Mucosa of gallbladder (tissue), 1 donor: ENCODE data around the gene HNF1A. TPM values are rescaled to one million over a fixed set of nuclear protein-coding genes. Genes with fewer than 3 reads are reported as not detected.
"Not testable (repeated sequence)": the region's sequence is repeated elsewhere in the genome, so short reads cannot be mapped to it uniquely, and the experiment has no call there.

Source experiments
- DNase-seq: peaks from one replicate; pipeline ENCODE4 v3.0.0-alpha.2; 2020; ENCODE audit warnings: low spot score
- total RNA-seq: library from RNA; stranded (reverse); gene quantifications from one replicate; pipeline ENCODE4 v1.2.1, GENCODE V29; 2021
- donor health status: DM: no; HTN: no; CAD: no.

The HNF1A gene, protein sequence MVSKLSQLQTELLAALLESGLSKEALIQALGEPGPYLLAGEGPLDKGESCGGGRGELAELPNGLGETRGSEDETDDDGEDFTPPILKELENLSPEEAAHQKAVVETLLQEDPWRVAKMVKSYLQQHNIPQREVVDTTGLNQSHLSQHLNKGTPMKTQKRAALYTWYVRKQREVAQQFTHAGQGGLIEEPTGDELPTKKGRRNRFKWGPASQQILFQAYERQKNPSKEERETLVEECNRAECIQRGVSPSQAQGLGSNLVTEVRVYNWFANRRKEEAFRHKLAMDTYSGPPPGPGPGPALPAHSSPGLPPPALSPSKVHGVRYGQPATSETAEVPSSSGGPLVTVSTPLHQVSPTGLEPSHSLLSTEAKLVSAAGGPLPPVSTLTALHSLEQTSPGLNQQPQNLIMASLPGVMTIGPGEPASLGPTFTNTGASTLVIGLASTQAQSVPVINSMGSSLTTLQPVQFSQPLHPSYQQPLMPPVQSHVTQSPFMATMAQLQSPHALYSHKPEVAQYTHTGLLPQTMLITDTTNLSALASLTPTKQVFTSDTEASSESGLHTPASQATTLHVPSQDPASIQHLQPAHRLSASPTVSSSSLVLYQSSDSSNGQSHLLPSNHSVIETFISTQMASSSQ
- 12.0 TPM for total RNA-seq

DNA sequence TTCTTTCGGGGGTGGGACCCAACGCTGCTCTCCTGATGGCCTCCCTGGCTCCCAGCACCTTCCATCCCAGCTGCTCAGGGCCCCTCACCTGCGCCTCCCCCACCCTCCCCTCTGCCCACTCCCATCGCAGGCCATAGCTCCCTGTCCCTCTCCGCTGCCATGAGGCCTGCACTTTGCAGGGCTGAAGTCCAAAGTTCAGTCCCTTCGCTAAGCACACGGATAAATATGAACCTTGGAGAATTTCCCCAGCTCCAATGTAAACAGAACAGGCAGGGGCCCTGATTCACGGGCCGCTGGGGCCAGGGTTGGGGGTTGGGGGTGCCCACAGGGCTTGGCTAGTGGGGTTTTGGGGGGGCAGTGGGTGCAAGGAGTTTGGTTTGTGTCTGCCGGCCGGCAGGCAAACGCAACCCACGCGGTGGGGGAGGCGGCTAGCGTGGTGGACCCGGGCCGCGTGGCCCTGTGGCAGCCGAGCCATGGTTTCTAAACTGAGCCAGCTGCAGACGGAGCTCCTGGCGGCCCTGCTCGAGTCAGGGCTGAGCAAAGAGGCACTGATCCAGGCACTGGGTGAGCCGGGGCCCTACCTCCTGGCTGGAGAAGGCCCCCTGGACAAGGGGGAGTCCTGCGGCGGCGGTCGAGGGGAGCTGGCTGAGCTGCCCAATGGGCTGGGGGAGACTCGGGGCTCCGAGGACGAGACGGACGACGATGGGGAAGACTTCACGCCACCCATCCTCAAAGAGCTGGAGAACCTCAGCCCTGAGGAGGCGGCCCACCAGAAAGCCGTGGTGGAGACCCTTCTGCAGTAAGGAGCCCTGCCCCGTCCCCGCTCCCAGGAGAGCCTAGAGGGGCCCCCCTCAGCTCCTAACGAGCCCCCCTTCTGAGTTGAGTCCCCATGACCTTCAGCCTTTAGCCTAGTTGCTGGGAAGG is at the start of gene HNF1A:
TSS of gene HNF1A (plus strand) at position 248 of the 924 bp plus-strand sequence. CDS start at position 474, 226 bp downstream.
- peak; percentile 56 for DNase-seq

DNA sequence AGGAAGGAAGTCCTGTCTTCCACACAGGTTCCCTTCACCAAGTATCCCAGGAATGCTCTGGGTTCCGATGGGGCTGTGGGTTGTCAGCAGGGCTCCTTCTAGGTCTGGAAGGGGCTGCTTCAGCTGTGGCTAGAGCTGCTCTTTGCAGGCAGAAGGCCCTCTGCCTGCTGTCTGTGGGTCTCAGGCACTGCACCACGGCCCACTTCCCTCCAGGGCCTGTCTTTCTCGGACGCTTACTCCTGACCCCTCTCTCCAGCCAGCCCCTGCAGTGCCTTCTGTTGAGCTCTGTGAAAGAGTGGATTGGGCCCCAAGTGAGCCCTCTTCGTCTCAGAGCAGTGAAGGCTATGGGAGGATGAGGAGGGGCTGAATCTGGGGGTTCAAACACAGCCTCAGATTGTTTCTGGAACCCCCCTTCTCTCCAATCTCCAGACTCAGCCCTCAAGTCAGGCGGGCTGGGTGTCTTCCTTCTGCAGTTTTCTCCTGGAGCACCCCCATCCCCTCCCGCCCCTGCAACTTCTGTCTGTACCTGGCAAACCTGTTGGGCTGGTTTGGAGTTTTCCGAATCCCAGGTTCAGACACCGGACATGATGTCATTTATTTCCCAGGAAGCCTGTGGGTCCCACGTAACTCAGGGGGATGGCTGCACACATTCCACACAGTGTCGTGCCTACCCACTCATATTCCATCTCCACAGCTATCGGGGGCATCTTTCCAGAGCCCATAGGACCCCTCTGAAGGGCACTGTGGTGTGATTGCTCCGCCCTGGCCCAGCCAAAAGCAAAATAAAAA is 49.3 kb upstream of the HNF1A start:
- DNase-seq: peak; percentile 25

DNA sequence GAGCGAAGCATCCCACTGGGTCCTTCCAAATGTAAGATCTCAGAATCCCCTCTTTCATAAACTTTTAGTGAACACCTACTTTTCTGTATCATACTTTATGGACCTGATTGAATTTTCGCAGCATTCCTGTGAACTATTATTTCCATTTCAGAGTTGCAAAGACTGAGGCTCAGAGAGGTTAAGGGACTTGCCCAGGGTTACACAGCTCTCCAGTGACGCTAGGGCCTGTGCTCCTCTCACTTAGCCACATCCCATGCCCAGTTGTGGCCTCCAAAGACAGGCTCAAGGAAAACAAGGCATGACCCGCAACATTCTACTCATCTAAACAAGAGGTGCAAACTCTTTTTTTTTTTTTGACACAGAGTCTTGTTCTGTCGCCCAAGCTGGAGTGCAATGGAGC is 48.3 kb upstream of the HNF1A start:
- DNase-seq: no peak

DNA sequence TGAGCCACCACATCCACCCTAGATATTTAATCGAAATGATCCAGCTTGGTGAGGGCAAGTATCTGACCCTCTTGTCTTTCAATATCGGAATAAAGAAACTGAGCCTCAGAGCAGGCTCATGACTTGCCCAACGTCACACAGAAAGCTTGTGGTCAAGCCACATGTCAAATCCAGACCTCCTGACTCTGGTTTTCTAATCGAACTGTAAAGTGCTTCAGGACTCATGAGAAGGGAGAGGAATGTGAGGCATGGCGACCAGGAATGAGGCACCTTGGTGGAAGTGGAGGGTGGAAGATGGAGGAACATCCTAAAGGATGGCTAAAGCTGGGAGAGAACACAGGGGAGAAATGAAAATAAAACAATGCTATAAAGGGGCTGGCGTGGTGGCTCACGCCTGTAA is 46.3 kb upstream of the HNF1A start:
- no peak for DNase-seq

DNA sequence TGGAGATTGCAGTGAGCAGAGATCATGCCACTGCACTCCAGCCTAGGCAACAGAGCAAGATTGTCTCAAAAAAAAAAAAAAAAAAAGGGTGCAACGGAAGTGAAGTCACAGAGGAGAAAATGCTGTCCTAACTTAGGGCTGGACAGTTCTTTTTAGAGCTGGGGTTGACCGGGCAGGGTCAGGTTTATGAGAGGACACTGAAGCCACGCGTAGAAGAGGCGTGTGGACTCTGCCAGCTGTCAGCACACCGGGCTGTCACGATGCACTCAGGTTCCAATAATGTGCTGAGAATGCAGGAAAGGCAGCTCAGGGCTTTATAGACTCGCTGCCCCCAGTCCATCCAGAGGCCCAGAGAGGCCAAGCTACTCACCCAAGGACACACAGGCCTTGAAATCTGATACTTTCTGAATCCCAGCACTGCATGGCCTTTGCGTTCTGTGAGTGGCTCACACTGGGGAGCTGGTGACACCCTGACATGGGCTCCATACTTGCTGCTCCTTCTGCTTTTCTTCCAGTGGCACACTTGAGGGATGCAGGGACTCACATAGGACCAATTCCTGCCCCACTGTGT is 45.3 kb upstream of the HNF1A start:
- no peak for DNase-seq

DNA sequence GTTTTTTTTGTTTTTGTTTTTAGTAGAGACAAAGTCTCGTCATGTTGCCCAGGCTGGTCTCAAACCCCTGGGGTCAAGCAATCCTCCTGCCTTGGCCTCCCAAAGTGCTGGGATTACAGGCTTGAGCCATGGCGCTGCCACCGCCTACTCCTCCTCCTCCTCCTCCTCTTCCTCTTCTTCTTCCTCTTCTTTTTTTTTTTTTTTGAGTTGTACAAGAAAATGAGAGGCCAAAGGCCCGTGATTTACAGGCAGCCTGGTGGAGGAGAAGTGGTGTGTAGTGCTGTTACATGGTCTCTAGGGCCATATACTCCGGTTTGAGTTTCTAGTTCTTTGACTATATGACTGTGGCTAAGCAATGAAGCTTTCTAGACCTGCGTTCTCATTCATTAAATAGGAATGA is 44.6 kb upstream of the HNF1A start:
- no peak for DNase-seq

DNA sequence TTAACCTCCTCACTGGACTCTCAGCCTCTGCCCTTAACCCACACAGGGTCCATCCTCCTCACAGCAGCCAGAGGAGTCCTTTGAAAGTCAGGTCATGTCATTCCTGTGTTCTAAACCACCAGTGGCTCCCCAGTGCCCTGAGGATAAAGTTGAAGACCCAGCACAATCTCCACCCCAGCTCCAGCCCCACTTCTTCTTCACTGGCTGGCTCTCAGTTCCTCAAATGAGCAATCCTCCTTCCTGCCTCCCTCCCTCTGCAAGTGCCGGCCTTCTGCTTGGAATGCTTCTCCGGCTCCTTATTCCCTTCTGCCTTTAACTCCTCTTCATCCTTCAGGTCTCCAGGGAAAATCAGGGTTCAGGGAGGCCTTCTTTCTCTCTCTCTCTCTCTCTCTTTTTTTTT is 42.1 kb upstream of the HNF1A start:
- no peak for DNase-seq

DNA sequence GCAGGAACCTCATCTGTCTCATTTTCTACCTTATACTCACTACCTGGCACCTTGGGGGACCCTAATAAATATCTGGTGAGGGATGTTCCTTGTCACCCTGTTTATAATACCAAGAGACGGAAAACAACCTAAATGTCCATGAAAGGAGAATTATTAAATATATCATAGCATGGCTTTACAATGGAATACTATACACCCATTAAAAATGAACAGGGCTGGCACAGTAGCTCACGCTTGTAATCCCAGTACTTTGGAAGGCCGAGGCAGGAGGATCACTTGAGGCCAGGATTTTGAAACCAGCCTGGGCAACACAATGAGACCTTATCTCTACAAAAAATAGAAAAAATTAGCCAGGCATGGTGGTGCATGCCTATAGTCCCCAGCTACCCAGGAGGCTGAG is 39.8 kb upstream of the HNF1A start:
- no peak for DNase-seq

DNA sequence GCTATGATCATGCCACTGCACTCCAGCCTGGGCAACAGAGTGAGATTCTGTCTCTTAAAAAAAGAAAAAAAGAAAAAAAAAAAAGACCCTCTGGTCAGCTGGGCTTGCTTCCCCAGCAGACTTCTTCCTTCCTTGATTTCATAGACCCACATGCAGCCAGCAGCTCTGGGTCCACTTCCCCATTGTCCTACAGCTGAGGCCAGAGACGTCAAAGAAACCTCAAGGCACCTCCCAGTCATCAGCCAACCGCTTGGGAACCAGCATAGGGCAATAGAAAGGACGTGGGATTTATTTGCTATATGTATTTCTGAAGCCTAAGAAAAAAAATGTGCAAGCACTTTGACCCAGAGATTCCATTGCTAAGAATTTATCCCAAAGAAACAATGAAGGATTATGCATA is 38.8 kb upstream of the HNF1A start:
- peak; percentile 22 for DNase-seq

DNA sequence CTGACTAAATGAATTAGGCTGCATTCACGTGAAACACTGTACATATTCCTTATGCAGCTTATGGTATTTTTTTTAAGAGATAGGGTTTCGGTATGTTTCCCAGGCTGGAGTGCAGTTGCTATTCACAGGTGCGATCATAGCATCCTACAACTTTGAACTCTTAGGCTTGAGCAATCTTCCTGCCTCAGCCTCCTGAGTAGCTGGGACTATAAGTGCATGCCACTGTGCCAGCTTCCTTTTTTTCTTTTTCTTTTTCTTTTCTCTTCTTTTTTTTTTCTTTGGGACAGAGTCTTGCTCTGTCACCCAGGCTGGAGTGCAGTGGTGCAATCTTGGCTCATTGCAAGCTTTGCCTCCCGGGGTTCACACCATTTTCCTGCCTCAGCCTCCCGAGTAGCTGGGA is 38.3 kb upstream of the HNF1A start:
- DNase-seq: no peak

DNA sequence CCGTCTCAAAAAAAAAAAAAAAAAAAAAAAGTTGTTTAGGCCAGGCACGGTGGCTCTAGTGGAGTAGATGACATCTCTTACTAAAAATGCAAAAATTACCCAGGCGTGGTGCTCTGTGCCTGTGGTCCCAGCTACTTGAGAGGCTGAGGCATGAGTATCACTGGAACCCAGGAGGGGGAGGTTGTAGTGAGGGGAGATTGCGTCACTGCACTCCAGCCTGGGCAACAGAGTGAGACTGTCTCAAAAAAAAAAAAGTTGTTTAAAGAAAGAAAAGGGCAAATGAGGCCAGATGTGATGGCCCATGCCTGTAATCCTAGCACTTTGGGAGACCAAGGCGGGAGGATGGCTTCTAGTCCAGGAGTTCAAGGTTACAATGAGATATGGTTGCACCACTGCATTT is 37.5 kb upstream of the HNF1A start:
- DNase-seq: no peak

DNA sequence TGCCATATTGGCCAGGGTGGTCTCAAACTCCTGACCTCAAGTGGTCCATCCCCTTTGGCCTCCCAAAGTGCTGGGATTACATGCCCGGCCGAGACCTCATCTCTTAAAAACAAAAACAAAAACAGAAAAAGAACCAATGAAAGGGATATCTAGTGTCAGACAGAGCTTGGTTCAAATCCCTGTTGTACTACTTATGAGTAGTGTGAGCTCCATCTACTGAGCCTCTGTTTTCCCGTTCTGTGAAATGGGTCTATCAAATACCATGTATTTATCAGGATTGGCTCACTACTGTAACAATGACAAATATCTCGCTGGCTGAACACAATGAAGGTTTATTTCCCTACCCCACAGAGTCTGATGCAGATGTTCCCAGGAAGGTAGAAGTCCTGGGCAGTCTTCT is 36.9 kb upstream of the HNF1A start:
- DNase-seq: no peak

DNA sequence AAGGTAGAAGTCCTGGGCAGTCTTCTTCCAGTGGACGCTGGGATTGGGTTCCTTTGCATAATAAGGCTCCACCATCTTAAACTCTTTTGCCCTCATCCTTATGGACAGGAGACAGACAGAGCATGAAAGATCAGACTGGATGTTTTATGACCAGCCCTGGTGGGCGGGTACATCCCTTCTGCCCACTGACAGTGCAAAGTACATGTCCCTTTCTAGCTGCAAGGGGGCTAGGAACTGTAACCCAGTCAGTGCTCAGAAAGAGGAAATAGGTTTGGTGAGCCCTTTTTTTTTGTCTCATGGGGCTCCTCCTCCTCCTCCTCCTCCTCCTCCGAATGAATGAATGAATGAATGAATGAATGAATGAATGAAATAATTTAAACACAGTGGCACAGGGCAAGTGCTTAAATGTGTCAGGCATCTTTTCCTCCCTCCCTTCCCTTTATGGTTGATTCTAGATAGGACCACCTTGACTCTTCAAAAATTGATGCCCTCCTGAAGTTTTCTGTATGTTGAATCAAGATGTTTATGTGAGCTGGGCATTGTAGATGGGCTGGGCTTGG is 36.4 kb upstream of the HNF1A start:
- DNase-seq: no peak

DNA sequence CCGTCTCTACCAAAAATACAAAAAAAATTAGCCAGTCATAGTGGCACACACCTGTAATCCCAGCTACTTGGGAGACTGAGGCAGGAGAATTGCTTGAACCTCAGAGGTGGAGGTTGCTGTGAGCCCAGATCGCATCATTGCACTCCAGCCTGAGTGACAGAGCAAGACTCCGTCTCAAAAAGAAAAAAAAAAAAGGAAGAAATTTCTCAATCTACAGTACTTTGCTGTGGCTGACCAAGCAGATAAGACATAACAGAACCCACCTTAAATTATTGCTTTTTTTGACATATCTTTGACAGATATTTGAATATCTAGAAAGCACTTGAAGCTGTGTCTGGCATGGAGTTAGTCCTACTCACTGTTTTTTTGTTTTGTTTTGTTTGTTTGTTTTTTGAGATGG is 34.9 kb upstream of the HNF1A start:
- DNase-seq: no peak

DNA sequence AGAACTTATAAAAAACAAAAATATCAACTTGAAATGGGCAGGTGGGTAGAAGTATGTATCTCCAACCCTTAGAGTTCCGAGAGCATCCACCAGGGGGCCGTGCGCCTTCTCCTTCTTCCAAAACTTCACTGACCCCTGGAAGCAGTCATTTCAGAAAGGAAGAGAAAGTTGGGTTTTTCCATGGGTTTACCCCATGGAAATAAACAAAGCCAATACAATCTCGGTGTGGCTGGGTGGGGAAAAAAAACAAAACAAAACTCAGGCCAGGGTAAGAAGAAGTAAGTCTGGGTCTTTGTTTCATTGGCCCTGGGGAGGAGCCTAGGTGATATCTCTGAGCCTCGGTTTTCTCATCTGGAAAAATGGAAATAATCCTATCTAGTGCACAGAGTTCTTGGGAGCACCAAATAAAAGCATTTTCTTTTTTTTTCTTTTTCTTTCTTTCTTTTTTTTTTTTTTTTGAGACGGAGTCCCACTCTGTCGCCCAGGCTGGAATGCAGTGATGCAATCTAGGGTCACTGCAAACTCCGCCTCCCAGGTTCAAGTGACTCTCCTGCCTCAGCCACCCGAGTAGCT is 33.6 kb upstream of the HNF1A start:
- peak; percentile 41 for DNase-seq

DNA sequence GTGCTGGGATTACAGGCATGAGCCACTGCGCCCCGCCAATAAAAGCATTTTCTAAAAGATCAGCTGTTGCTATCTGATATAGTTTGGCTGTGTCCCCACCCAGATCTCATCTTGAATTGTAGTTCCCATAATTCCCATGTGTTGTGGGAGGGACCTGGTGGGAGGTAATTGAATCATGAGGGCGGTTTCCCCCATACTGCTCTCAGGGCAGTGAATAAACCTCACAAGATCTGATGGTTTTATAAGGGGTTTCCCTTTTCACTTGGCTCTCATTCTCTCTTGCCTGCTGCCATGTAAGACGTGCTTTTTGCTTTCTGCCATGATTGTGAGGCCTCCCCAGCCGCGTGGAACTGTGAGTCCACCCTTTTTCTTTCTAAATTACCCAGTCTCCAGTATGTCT is 32.8 kb upstream of the HNF1A start:
- not testable (repeated sequence) for DNase-seq

DNA sequence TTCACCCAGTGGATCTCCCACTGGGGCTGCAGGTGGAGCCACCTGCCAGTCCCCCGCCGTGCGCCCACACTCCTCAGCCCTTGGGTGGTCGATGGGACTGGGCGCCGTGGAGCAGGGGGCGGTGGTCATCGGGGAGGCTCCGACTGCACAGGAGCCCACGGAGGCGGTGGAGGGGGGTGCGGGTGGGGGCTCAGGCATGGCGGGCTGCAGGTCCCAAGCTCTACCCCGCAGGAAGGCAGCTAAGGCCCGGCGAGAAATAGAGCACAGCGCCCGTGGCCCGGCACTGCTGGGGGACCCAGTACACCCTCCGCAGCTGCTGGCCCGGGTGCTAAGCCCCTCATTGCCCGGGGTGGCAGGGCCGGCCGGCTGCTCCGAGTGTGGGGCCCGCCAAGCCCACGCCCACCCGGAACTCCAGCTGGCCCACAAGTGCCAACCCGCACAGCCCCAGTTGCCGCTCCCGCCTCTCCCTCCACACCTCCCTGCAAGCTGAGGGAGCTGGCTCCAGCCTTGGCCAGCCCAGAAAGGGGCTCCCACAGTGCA is 28.0 kb upstream of the HNF1A start:
- not testable (repeated sequence) for DNase-seq

DNA sequence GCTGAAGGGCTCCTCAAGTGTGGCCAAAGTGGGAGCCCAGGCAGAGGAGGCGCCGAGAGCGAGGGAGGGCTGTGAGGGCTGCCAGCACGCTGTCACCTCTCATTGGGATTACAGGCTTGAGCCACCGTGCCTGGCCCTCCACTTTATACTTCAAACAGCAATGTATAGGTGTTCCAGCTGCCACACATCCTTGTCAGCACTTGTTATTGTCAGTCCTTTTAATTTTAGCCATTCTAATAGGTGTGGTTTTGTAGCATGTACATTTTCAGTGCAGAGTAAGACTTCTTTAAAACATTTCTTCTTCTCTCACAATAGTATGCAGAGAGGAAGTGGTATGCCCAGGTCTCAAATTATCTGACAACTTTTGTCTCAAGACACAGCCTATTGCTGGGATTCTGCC is 27.5 kb upstream of the HNF1A start:
- DNase-seq: no peak

DNA sequence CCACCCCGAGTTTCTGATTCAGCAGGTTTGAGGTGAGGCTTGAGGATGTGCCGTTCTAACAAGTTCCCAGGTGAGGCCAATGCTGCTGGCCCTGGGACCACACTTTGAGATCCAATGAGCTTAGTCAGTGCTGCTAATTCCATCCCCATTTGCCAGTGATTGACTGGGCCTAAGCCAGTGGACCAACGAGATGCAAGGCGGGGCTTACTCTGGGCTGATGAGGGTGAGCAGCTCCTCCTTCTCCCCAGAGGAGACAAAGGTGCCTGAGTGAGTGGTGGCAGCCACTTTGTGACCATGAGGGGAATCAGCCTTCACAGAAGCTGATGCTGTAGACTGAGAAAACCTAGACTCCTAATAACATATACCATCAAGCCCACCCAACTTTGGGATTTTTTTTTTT is 23.1 kb upstream of the HNF1A start:
- no peak for DNase-seq

DNA sequence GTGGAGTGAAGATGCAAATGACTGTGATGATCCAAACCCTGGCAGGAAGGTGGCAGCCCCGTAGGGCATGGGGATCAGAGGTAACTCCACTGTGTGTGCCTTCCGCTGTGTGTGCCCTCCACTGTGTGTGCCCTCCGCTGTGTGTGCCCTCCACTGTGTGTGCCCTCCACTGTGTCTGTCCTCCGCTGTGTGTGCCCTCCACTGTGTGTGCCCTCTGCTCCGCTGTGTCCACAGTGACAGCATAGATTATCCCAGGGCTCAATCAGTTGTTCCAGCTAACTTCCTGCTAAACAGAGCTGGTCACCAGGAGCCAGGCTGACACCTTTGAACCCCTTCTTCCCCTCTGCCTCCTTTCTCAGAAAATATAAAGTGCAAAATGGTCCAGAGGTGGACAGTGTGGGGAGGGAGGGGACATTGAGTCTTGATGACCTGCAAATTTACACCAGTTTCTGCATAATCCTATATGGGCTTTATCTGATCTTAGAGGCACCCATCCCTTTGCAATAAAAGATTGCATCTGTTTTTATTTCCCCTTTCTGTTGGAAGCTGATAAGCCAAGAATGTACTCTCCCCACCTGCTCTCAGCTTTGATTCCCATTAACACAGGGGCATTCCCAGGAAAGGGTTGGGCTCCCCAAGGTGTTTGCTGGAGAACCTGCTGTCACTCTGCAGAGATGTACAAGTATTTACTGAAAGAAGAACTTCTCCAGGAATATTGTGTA is 21.6 kb upstream of the HNF1A start:
- DNase-seq: no peak
